Epithelial cell of esophagus (primary cell): ENCODE results near the gene COA6.
A peak's percentile ranks its signal among the peaks of the same experiment; 100 is the strongest.

Experiments used
- DNase-seq: peaks from one replicate; pipeline ENCODE4 v3.0.0; 2010; ENCODE audit warnings: low read depth
- H3K4me3 ChIP-seq: 2 replicates; pipeline ENCODE4 v1.5.1; 2011; ENCODE audit warnings: mild to moderate bottlenecking, low read length, control low read depth
- CTCF ChIP-seq: IDR thresholded peaks from 2 replicates; pipeline ENCODE4 v1.5.1; 2011; ENCODE audit warnings: low read depth, mild to moderate bottlenecking, low read length, control low read depth, inconsistent platforms; ENCODE audit not compliant: insufficient read depth; ENCODE audit errors: missing control alignments

Gene COA6

DNA sequence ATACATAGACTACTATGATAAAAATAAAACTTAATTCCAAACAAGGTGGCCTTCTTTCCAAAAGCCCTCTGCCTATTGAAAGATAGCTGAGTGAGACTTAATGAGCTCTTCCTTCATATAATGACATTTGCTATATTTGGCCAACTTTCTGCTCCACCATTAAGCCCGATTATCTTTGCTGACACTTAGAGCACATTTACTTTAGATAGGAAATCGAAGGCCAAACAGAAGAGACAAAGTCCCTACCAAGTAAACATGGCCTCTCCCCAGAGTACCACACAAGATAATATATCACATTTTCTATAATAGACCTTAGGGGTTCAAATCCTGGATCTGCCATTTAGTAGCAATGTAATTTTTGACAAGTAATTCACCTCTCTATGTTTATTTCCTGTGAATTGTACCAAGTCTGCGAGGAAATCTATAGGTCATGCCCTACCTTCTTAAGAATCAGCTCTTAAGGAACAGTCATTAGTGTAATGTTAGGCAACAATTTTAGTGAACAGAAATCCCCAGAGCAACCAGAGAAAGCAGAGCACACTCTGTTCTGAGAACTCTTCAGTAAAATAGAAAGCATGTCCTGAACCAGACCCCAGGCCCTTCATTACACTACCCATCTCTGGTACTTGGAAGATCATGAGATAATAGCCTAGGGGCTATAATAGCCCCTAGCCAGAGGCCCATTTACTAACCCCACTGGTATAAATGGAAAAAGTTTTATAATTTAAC is 17.3 kb upstream of the COA6 start:
- no peak for TF ChIP-seq CTCF
- DNase-seq = no peak
- H3K4me3 ChIP-seq = no peak overlapping the region

GRCh38 chr1:234356615-234357269 is 16.5 kb upstream of the COA6 start:
- DNase-seq = peak; percentile 54
- H3K4me3 ChIP-seq = peak overlapping the region; percentile 60

DNA sequence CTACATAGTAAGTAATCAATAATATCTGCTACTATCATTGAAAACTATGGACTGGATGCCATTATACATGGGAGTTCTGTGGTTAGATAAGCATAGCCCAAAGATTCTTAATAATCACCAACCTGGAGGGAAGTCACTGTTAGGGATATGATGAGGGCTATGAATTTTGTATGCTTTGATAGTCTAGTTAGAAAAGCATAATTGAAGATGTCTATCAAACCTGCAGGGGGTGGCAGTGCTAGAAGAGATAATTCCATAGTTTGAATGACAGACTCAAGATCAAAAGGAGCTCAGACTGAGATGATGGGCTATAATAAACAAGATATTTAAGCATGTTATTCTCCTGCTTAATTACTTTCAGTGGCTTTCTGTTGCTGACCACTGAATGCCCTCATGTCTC is 15.4 kb upstream of the COA6 start:
- no peak for DNase-seq
- H3K4me3 ChIP-seq = peak overlapping the region; percentile 60
- TF ChIP-seq CTCF = no peak

DNA sequence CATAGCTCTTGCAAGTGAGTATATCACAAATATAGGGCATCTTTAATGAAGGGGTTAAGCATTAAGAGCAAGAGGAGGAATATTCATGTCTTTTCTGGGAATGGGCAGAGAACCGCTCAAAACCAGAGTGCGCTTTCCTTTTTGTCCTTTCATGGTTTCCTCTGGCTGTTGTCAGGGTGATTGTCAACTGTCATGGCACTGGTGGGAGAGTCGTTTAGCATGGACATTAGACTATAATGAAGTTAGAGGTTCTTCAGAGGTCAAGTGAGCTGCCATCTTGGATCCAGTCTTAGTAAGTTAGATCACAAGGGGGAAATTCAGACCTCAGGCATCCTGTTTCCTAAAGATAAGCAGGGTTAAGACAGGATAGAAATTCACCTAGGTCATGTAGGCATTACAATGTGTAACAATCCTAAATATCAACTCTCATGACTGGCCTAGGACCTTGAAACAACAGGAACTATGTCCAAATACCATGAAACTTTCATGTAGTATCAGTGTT is 12.1 kb upstream of the COA6 start:
- H3K4me3 ChIP-seq = no peak overlapping the region
- DNase-seq = no peak
- no peak for TF ChIP-seq CTCF

DNA sequence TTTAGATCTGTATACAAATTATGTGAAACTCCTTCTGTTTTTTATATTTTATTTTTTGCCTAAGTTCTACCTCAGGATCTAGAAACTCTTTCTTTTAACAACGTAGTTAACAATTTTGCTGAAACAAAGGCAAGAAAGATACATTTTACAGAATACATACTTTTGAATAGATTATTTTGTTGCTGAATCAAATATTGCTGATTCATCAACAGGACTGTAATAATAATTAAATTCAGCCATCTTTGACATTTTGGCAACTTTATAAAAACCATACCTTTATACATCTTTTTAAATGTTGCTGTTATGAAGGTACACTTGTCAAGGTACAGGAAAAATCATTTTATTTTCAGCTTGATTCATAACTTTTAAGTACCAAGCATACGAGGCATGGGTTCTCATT is 10.7 kb upstream of the COA6 start:
- TF ChIP-seq CTCF = no peak
- H3K4me3 ChIP-seq = no peak overlapping the region
- no peak for DNase-seq

DNA sequence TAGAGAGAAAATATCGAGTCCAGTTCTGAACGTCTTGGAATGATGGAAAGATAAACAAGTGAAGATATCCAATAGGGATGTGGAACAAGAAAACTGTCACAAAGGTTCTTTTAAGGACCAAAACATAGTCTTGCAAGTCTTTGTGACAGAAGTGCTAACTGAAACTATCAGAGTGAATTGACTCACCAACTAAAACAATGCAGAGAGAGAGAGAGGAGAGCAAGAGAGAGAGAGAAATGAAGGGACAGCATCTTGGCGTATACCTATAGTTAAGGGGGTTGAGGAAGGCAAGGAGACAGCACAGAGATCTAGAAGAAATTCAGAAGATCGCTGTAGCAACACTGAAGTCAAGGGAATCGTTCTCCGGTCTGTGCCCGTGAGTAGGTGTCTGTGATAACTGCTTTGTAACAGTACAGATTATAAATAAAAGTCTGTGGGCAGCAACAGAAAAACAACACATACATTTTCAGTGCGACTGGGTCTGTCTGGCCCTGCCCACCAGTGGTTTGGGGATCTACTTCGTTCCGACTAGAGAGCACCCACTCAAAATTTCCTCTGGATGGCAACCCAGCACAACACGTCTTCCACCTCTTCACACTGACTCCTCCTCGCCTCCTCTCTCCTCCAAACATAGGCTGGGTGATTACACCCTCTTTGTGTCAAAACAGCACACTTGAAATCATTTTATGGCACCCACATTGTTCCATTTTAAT is 4.8 kb upstream of the COA6 start:
- DNase-seq = no peak
- no peak for TF ChIP-seq CTCF
- H3K4me3 ChIP-seq = no peak overlapping the region

- TF ChIP-seq CTCF = no peak
Measured at GRCh38 chr1:234369033-234369430, 4.2 kb upstream of the COA6 start.

More at GRCh38 chr1:234369033-234369430, 4.2 kb upstream of the COA6 start:
- no peak for DNase-seq
- H3K4me3 ChIP-seq = no peak overlapping the region
